M059J (cell line): ENCODE data around the gene LMBR1. TPM values are rescaled to one million over a fixed set of nuclear protein-coding genes. Genes with fewer than 3 reads are reported as not detected.

ENCODE experiments used
- total RNA-seq: library from RNA; depleted of rRNA; stranded (reverse); fragments of >200 nt; shearing (Covaris generic); gene quantifications from 2 replicates; pipeline ENCODE4 v1.2.3, GENCODE V29; 2014; rRNA removed

LMBR1 gene
- total RNA-seq, 1 experiment from 2014 or later = 39.9 TPM

Other genes with a start within 250 kb of the LMBR1 start
- 7.3 and 14.1 TPM in 2 replicates for gene NOM1, start 56.5 kb upstream of the LMBR1 start, total RNA-seq
- not detected in 2 replicates for gene MNX1, start 117.5 kb upstream of the LMBR1 start, total RNA-seq
- 47.1 and 72.7 TPM in 2 replicates for gene UBE3C, start 245.7 kb upstream of the LMBR1 start, total RNA-seq